NCI-H2107 treated with DMSO at 0.1 percent for 48 hours (cell line): ENCODE results near the gene NT5C1A.

Source experiments
- DNase-seq: peaks from one replicate; lab custom pipeline; 2025; ENCODE audit not compliant: unreplicated experiment; lab: John Stamatoyannopoulos, UW

NT5C1A gene

GRCh38 chr1:39639305-39640130, 32.4 kb downstream of the NT5C1A start, which contains the start of gene HEYL:
Gene HEYL (minus strand): TSS chr1:39639643. CDS start chr1:39639625, 18 bp downstream.
- peak; percentile 99 for DNase-seq

DNA sequence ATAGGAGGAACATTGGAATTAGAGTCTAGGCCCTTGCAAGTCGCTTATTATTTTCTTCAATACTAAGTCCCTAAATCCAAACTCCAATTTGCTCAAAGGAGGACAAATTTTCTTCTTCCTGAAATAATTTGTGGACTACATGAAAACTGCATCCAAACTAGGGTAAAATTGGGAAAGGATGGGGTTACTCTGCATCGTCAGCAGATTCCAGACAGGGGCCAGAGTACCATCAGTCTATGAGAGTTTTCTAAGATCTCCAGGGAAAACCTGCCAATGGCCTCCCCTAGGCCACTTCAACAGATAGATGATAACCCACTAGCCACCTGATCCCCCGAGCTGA, 33.0 kb downstream of the NT5C1A start:
- DNase-seq: no peak

GRCh38 chr1:39637361-39637760, 34.5 kb downstream of the NT5C1A start:
- no peak for DNase-seq

DNA sequence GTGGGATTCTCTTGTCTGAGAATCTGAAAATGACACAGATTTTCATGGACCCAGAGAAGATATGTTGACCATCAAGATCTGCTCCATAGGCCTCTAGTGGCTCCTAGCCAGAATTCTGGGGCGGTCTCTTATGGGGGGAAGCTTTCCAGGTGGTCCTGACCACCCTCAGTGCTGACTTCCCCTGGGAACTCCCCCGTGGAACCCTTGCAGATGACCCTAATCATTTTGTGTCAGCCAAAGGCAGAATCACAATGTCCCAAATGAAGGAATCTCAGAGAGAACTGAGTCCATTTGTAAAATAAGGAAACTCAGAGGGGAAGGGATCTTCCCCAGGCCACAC, 36.1 kb downstream of the NT5C1A start:
- DNase-seq: no peak

DNA sequence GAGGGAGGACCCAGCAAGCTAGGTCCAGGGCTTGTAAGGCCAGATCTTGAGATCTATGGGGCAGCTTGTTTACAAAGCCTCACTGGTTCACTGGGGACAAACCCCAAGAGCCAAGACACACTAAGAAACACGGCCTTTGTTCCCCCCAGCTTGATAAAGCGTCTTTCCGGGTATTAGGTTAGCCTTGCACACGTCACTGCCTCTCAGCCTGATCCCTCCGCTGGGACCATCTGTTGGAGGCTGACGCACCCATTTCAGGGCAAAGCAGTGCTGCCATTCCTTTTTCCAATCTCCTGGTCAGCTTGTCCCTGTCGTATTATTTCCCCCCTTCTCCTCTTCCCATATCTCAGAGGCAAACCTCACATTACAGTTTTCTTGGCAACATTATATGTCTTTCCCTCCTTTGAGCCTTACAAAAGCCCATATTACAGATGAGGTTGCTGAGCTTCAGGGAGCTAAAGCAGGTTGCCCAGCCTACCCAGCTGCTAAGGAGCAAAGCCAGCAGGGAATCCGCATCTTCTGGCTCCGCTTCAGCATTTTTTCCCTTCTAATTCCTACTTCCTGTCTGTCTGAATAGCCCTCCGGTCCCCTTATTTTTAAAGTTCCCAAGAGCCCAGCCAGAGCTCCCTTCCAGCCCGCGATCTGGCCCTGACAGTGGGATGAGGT, 36.6 kb downstream of the NT5C1A start:
- DNase-seq: no peak

- DNase-seq: no peak
Observed at GRCh38 chr1:39633422-39633821, 38.5 kb downstream of the NT5C1A start.

GRCh38 chr1:39632682-39633417, 39.1 kb downstream of the NT5C1A start:
- DNase-seq: peak; percentile 100

DNA sequence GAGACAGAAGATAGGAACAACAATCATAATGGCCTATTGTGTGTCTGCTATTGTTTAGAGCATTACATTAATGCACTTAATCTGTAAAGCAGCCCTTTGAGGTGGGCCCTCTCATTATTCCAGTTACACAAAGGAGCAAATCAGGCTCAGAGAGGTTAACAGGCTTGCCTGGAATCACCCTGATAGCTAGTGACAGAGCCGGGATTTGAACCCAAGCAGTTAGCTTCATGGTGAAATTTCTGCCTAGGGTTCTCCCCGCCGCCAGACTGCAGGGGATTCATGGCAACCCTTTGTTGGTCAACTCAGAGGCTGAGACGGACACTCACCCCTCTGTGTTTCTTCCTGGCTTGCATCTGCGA, 39.6 kb downstream of the NT5C1A start:
- DNase-seq: no peak

GRCh38 chr1:39631361-39632322, 40.3 kb downstream of the NT5C1A start:
- DNase-seq: no peak

- DNase-seq: no peak
Observed at GRCh38 chr1:39628807-39629350, 43.0 kb downstream of the NT5C1A start.

- no peak for DNase-seq
Observed at GRCh38 chr1:39626646-39627045, 45.3 kb downstream of the NT5C1A start.

DNA sequence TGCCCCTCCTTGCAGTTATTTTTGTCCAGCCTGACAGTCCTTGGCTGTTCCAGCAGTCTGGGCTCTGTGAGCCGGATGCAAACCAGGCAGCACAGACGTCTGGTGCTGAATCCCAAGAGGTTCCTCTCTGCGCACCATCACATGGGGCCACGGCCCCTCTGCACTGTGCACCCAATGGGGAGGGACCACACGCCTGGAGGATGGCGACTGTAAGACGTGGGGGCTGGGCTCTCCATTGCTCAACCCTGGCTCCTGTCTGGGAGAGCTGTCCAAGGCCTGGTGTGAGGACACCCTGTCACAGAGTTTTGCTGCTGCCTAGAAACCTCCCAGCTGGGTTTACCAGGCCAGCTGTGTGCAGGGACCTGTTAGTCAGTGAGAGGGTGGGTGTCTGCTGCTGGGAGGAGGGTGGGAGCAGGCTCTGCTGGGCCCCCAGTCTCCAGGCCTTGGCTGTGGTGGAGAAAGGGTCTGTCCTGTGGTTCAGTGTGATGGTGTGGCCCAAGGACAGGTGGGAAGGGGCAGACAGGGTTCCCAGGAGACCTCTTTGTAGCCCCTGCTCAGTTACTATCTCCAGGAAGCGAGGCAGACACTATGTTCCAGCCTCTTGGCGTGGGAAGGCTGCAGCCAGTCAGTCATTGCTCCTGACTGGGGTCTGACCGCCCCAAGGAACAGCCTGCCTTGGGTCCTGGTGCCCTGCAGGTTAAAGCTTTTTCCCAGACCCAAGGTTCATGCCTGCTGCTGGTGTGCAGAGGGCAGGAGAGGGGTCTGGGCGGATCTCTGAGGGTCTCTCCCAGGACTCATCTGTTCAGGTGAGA, 46.2 kb downstream of the NT5C1A start:
- DNase-seq: no peak

DNA sequence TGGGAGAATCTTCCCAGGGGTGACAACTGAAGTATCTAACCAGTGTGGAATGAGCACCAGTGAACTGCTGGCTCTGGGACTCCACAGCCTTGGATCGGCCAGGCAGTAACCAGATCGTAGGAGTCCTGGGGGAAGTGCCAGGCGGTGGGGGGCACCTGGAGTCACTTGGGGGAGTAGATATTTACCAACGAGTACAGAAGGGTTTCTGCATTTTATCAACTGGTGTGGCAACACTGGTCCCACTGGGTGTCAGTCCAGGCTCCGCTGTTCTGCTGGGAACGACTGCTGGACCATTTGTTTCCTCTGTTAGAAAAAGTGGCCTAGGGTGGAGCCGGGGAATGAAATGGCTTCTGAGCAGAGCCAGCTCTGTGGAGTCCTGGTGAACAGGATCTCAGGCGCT, 46.9 kb downstream of the NT5C1A start:
- DNase-seq: no peak

GRCh38 chr1:39623053-39623452, 48.9 kb downstream of the NT5C1A start:
- DNase-seq: no peak

GRCh38 chr1:39622427-39622826, 49.5 kb downstream of the NT5C1A start:
- DNase-seq: no peak

DNA sequence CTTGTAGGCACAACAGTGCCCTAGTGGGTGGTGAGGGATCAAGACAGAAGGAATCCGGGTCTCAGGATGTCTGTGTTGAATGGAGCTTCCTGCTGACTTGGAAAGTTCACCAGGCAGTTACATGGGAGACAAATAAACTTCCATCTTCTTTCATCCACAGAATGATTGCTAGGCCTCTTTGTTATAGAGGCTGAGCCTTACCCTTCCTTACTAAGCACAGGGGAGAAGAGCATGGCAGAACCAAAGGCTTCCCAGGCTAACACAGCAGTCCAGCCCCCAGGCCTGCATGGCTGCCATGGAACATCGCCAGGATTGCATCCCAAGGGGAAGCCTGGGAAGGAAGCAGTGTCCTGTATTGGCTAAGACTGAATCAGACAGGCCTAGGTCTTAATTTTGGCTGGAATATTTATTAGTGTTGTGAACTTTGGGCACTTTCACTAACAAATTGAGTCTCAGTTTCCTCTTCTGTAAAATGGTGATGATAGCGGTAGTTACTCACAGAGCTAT, 51.2 kb downstream of the NT5C1A start:
- DNase-seq: no peak

GRCh38 chr1:39617488-39618049, 54.3 kb downstream of the NT5C1A start:
- DNase-seq: no peak

DNA sequence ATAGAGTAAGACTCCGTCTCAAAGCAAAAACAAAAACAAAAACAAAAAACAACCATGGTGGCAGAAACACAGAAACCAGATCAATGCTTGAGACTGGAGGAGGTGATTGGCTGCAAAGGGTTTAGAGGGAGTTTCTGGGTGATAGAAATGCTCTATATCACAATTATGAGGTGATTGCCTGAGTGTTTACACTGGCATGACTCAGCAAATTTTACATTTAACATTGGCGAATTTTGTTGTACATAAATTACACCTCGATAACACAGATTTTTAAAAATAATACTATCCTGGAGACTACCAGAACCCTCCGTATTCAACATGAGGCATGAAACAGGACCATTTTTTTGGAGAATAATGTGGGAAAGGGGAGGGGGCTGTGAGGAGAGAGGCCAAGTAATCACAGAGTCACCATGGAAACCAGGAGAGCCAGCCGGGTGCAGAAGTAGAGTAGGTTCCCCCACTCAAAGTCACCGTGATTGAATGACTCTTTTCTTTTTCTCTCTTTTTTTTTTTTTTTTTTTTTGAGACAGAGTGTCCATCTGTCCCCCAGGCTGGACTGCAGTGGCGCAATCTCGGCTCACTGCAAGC, 56.7 kb downstream of the NT5C1A start:
- DNase-seq: no peak

GRCh38 chr1:39614488-39614887, 57.4 kb downstream of the NT5C1A start:
- no peak for DNase-seq
